ENCODE measurements around the gene GFRAL. TPM values are rescaled to one million over a fixed set of nuclear protein-coding genes. Genes with fewer than 3 reads are reported as not detected.

The GFRAL gene
- total RNA-seq, 2 donors from 2014 or later: not detected

DNA sequence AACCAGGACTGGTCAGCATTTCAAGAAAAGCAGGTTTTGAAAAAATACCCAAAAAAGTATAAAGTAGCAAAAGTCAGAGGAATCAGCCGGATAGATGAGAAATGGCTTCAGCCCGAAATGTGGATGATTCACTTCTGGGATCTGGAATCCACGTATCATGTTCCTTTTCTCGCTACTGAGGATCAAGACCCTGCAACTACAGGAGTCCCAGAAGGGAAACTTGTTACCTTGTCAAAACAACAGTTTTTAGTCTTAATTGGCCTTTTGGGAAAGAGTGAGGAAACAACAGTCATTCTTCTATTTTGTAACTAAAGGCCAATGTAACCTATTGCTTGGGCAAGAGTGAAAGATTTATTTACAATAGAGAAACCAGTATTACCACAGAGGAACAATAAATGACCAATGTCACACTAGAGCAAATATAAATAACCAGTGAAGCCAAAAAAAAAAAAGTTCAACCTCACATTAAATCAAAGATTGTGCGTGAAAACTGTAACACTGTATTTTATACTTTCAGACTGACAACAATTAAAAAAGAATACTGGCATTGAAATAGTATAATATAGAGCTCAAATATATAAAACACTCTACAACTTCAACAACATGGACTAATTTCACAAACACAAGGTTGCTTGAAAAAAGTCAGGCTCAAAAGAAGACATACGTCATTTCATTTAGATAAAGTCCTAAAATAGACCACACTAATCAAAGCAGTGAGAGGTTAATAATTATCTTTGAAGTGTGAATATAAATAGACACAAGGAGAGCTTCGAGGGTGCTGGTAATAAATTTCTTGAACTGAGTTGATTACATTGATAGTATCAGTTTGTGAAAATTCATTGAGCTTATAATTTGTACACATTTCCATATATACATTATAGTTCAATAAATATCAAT lies 116.2 kb downstream of the GFRAL start:
- ATAC-seq: peak; percentile 67
- 43 to 48% methylated on average over 7 of the region's 7 CpGs for WGBS, 2 donors
- intact Hi-C loops (cut with DNase I): loop anchor here (10.0 kb wide), 1 partner anchor 511 kb away; no protein-coding TSS in a partner anchor
- Histone ChIP-seq H3K27ac (no peak overlapping the region), H3K4me1 (peaks cover 22% of the 10 kb centered on the region), H3K36me3 (replicated peaks in 1 of 2; ENCODE audit: insufficient read depth in 1 of 2, low read depth in 2 of 2) (no peaks in the 10 kb centered on the region), H3K27me3 (no peaks in the 10 kb centered on the region), H3K4me3 (no peak overlapping the region), H3K9me3 (no peaks in the 10 kb centered on the region)
- TF ChIP-seq, protein P1, sequence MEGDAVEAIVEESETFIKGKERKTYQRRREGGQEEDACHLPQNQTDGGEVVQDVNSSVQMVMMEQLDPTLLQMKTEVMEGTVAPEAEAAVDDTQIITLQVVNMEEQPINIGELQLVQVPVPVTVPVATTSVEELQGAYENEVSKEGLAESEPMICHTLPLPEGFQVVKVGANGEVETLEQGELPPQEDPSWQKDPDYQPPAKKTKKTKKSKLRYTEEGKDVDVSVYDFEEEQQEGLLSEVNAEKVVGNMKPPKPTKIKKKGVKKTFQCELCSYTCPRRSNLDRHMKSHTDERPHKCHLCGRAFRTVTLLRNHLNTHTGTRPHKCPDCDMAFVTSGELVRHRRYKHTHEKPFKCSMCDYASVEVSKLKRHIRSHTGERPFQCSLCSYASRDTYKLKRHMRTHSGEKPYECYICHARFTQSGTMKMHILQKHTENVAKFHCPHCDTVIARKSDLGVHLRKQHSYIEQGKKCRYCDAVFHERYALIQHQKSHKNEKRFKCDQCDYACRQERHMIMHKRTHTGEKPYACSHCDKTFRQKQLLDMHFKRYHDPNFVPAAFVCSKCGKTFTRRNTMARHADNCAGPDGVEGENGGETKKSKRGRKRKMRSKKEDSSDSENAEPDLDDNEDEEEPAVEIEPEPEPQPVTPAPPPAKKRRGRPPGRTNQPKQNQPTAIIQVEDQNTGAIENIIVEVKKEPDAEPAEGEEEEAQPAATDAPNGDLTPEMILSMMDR (IDR thresholded peaks at IDR 0.05): no peak
- no peak for TF ChIP-seq POLR2A (IDR thresholded peaks at IDR 0.05)
- no peak for DNase-seq

DNA sequence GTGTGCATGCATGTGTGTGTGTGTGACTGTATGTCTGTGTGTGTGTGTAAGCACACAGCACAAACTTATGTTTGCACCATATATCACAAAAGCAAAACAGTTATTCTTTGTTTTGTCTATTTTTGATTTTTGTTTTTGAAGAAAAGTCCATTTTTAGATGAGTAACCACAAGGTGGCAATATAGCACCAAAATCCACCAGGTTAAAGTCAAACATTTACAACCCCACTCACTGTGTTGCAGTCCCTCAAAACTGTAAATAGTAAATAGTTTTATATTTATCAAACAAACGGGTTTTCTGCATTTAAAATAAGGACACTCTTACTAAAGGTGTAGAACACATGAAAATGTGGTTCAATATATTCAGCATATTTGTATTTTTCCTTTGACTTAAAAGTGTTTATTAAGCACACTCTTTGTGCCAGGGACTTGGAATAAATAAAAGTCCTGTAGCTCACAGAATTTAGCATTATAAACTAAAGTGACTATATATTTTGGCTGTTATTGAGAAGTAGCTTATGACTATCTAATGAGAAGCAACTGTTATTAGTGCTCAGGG lies 118.5 kb downstream of the GFRAL start:
- H3K4me1 ChIP-seq: peaks cover 22% of the 10 kb centered on the region
- ATAC-seq: peak; percentile 47
- TF ChIP-seq POLR2A (IDR thresholded peaks at IDR 0.05): no peak
- TF ChIP-seq, protein P1 (IDR thresholded peaks at IDR 0.05): peak in 6 of 7 experiments; percentile 39 to 65 (median 56)
- H3K36me3 ChIP-seq (replicated peaks in 1 of 2; ENCODE audit: insufficient read depth in 1 of 2, low read depth in 2 of 2): no peaks in the 10 kb centered on the region
- intact Hi-C loops (cut with DNase I): loop anchor here (10.0 kb wide), 1 partner anchor 509 kb away; no protein-coding TSS in a partner anchor
- no peaks in the 10 kb centered on the region for H3K9me3 ChIP-seq
- WGBS, 2 donors: 0% methylated on average over 1 of the region's 1 CpG
- H3K27ac ChIP-seq: no peak overlapping the region
- H3K4me3 ChIP-seq: no peak overlapping the region
- no peak for DNase-seq
- no peaks in the 10 kb centered on the region for H3K27me3 ChIP-seq

DNA sequence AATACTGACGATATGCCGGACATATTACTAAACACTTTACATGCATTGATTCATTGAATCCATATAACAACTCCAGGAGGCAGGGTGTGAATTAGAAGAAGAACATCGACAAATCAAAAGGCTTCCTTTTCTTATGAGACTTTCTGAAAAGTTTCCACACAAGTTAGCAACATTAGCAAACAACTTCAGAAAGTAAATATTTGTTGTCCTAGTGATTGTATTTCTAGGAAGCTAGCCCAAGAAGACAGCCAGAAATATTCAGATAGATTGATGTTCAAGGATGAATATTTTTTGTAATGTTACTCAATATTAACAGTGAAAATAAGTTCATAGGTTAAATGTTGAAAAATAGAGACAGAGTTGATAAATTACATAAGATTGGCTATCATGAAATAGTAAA lies 120.6 kb downstream of the GFRAL start:
- TF ChIP-seq, protein P1 (IDR thresholded peaks at IDR 0.05): no peak
- TF ChIP-seq POLR2A (IDR thresholded peaks at IDR 0.05): no peak
- DNase-seq (no peak), ATAC-seq (no peak)
- Histone ChIP-seq H3K4me3 (no peak overlapping the region), H3K27ac (no peak overlapping the region), H3K27me3 (no peaks in the 10 kb centered on the region), H3K9me3 (no peaks in the 10 kb centered on the region), H3K36me3 (replicated peaks in 1 of 2; ENCODE audit: insufficient read depth in 1 of 2, low read depth in 2 of 2) (no peaks in the 10 kb centered on the region), H3K4me1 (peaks cover 18% of the 10 kb centered on the region)
- WGBS, 2 donors: 25 to 29% methylated on average over 3 of the region's 3 CpGs
- intact Hi-C loops (cut with DNase I): loop anchor here (10.0 kb wide), 1 partner anchor 507 kb away; no protein-coding TSS in a partner anchor

DNA sequence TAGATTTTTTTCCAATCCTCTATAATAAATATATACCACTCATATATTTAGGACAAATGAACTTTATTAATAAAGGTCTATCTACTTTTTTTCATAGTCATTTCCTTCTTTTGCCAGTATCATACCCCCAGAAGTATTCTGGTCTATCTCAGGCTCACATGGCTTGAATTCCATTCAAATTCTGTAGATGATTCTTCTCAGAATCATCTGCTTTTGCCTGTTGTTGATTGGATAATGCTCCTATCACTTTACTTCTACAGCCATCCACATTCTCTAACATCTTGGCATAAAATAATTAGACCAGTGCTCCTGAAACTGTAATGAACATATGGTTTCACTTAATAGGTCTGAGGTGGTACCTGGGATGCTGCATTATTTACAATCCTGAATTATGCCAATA lies 121.2 kb downstream of the GFRAL start:
- Histone ChIP-seq H3K27ac (no peak overlapping the region), H3K9me3 (no peaks in the 10 kb centered on the region), H3K36me3 (replicated peaks in 1 of 2; ENCODE audit: insufficient read depth in 1 of 2, low read depth in 2 of 2) (no peaks in the 10 kb centered on the region), H3K4me3 (no peak overlapping the region), H3K4me1 (peaks cover 12% of the 10 kb centered on the region), H3K27me3 (no peaks in the 10 kb centered on the region)
- intact Hi-C loops (cut with DNase I): loop anchor here (10.0 kb wide), 1 partner anchor 506 kb away; no protein-coding TSS in a partner anchor
- no peak for TF ChIP-seq POLR2A (IDR thresholded peaks at IDR 0.05)
- TF ChIP-seq, protein P1 (IDR thresholded peaks at IDR 0.05): no peak
- no peak for DNase-seq
- ATAC-seq: no peak

Measured in body of pancreas (tissue), 4 donors.